HEK293T (cell line): Measurements from ENCODE around the gene TDP1.

Experiments
- BHLHE40 ChIP-seq: fragments of 450-650 bp; IDR thresholded peaks from 2 replicates; pipeline ENCODE4 v1.6.1; 2016; ENCODE audit warnings: mild to moderate bottlenecking, moderate library complexity, borderline replicate concordance
- CTBP1 ChIP-seq: fragments of 450-650 bp; IDR thresholded peaks from 2 replicates; pipeline ENCODE4 v1.6.1; 2016; ENCODE audit warnings: borderline replicate concordance
- FOXA1 ChIP-seq: fragments of 450-650 bp; IDR thresholded peaks from 2 replicates; pipeline ENCODE4 v1.6.1; 2016; ENCODE audit warnings: mild to moderate bottlenecking
- FOXK2 ChIP-seq: fragments of 450-650 bp; IDR thresholded peaks from 2 replicates; pipeline ENCODE4 v1.6.1; 2016; ENCODE audit warnings: mild to moderate bottlenecking
- HDGF ChIP-seq: fragments of 450-650 bp; IDR thresholded peaks from 2 replicates; pipeline ENCODE4 v1.6.1; 2017; ENCODE audit warnings: antibody characterized with exemption, borderline replicate concordance
- PKNOX1 ChIP-seq: fragments of 450-650 bp; IDR thresholded peaks from 2 replicates; pipeline ENCODE4 v1.6.1; 2016
- SP1 ChIP-seq: fragments of 450-650 bp; IDR thresholded peaks from 2 replicates; pipeline ENCODE4 v1.6.1; 2017
- TARDBP ChIP-seq: fragments of 450-650 bp; IDR thresholded peaks from 2 replicates; pipeline ENCODE4 v1.6.1; 2016
- ZNF384 ChIP-seq: fragments of 450-650 bp; IDR thresholded peaks from 2 replicates; pipeline ENCODE4 v1.6.1; 2016

- no peak for TF ChIP-seq CTBP1
- TF ChIP-seq BHLHE40 = no peak
- TF ChIP-seq ZNF384 = no peak
- no peak for TF ChIP-seq FOXK2
- no peak for TF ChIP-seq PKNOX1
- TF ChIP-seq HDGF = no peak
- TF ChIP-seq FOXA1 = no peak
- no peak for TF ChIP-seq SP1
- TF ChIP-seq TARDBP = no peak
Measured at GRCh38 chr14:89955022-89955744, 544 bp upstream of the TDP1 start.
